ENCODE measurements around the gene BEST1.

DNA sequence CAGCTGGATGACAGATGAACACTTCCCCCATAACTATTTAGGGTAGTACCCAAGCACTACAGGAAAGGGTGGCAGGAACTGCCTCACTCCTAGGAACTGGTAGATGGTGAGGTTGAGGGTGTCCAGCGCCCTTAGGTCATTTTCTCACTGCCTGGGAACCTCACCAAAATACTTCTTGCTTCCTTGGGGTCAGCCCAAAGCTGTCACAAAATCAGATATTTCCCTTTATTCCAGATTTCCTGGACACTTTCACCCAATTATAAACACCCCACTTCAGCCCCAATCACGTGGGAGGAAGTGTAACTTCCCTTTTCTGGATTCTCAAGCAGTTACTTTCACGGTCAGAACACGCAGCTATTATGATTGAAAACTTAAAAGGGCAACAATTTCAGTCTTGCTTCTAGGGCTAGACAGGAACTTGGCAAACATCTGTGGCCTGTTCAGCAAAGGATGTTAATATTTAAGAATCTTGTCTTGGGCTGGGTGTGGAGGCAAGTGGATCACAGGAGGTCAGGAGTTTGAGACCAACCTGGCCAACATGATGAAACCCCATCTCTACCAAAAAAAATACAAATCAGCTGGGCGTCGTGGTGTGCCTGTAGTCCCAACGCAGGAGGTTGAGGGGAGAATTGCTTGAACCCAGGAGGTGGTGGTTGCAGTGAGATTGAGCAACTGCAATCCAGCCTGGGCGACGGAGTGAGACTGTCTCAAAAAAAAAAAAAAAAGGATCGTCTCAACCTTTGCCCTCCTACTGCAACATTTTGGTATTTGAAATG lies 13.3 kb downstream of the BEST1 start:
- TF ChIP-seq, protein P1, sequence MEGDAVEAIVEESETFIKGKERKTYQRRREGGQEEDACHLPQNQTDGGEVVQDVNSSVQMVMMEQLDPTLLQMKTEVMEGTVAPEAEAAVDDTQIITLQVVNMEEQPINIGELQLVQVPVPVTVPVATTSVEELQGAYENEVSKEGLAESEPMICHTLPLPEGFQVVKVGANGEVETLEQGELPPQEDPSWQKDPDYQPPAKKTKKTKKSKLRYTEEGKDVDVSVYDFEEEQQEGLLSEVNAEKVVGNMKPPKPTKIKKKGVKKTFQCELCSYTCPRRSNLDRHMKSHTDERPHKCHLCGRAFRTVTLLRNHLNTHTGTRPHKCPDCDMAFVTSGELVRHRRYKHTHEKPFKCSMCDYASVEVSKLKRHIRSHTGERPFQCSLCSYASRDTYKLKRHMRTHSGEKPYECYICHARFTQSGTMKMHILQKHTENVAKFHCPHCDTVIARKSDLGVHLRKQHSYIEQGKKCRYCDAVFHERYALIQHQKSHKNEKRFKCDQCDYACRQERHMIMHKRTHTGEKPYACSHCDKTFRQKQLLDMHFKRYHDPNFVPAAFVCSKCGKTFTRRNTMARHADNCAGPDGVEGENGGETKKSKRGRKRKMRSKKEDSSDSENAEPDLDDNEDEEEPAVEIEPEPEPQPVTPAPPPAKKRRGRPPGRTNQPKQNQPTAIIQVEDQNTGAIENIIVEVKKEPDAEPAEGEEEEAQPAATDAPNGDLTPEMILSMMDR (IDR thresholded peaks at IDR 0.05), result no peak
- TF ChIP-seq POLR2A (IDR thresholded peaks at IDR 0.05), result peak; percentile 10
